ENCODE measurements around the gene COA6. TPM values are rescaled to one million over a fixed set of nuclear protein-coding genes. Genes with fewer than 3 reads are reported as not detected.

COA6 gene
- total and polyA plus RNA-seq, 2 of the 8 experiments (the other 6 are each of a cell fraction or from before 2014, with no cell fraction given) = 22.9 to 44.9 TPM

GRCh38 chr1:234375672-234376071, 2.4 kb downstream of the COA6 start:
- Histone ChIP-seq H3K4me3 (ENCODE audit: extremely low read depth in 1 of 4, insufficient read depth in 2 of 4, low read depth in 3 of 4, low read length in 4 of 4) (no peak overlapping the region), H4K5ac (ENCODE audit: insufficient read length, low read depth, low read length) (no peak overlapping the region), H3K18ac (ENCODE audit: extremely low read depth, low read length) (no peak overlapping the region), H4K8ac (ENCODE audit: extremely low read depth, insufficient read depth, low read length) (no peak overlapping the region), H3K23ac (ENCODE audit: insufficient read length) (no peak overlapping the region), H4K91ac (replicated peaks; ENCODE audit: insufficient read length, low read length) (no peak overlapping the region), H4K20me1 (replicated peaks in 1 of 2; ENCODE audit: control insufficient read depth in 1 of 2, insufficient read depth in 2 of 2, low read length in 2 of 2) (peaks cover 0 to 3% of the 10 kb centered on the region in 2 experiments), H3K9ac (replicated peaks in 1 of 4; ENCODE audit: extremely low read depth in 1 of 4, low read depth in 3 of 4, low read length in 3 of 4) (no peak overlapping the region), H3K79me2 (ENCODE audit: control insufficient read depth in 1 of 2, insufficient read depth in 2 of 2, low read length in 2 of 2) (peaks cover 0 to 15% of the 10 kb centered on the region in 2 experiments; a peak in 2 of 4 replicates), H3K27me3 (replicated peaks in 1 of 4; ENCODE audit: control insufficient read depth in 3 of 4, extremely low read depth in 1 of 4, insufficient read depth in 3 of 4, low read length in 3 of 4) (no peaks in the 10 kb centered on the region; a peak in 1 of 7 replicates), H2BK5ac (ENCODE audit: low read depth, low read length) (no peak overlapping the region), H3K14ac (ENCODE audit: insufficient read length) (no peak overlapping the region), H3K4me2 (ENCODE audit: insufficient read depth in 1 of 2, low read depth in 2 of 2, low read length in 2 of 2) (no peak overlapping the region), H3K27ac (ENCODE audit: low read depth, low read length) (no peak overlapping the region), H2BK15ac (ENCODE audit: low read length) (no peak overlapping the region), H3K23me2 (ENCODE audit: low read depth, low read length) (no peaks in the 10 kb centered on the region), H3K4ac (replicated peaks; ENCODE audit: insufficient read length, low read depth, low read length) (no peak overlapping the region), H2AK5ac (ENCODE audit: low read depth, low read length) (no peak overlapping the region), H2AFZ (ENCODE audit: low read length) (no peak overlapping the region), H3K56ac (replicated peaks; ENCODE audit: insufficient read length, low read depth, low read length) (no peak overlapping the region), H2BK120ac (replicated peaks; ENCODE audit: low read depth, low read length) (no peak overlapping the region), H3K4me1 (replicated peaks in 1 of 4; ENCODE audit: control insufficient read depth in 3 of 4, insufficient read depth in 4 of 4, low read length in 3 of 4) (peaks cover 0 to 4% (median 1%) of the 10 kb centered on the region in 4 experiments; a peak in 3 of 7 replicates), H3K36me3 (ENCODE audit: control insufficient read depth in 2 of 4, insufficient read depth in 4 of 4, low read length in 3 of 4) (peaks cover 6 to 35% (median 16%) of the 10 kb centered on the region in 4 experiments; a peak in 7 of 8 replicates), H3K9me3 (ENCODE audit: insufficient read depth in 2 of 2, low read depth in 1 of 2, low read length in 1 of 2) (no peaks in the 10 kb centered on the region), H2BK20ac (ENCODE audit: low read length) (no peak overlapping the region), H3K79me1 (ENCODE audit: low read depth, low read length) (0 out of 2 replicates have a peak, but pooled peaks cover 2% of the 10 kb centered on the region), H2BK12ac (ENCODE audit: low read depth, low read length) (no peak overlapping the region)
- TF ChIP-seq SUZ12 (IDR thresholded peaks at IDR 0.05; ENCODE audit: low read length) (no peak), KDM1A (IDR thresholded peaks at IDR 0.05; ENCODE audit: borderline replicate concordance, low read length) (no peak)
- FAIRE-seq = no peak
- POLR2A ChIA-PET (ENCODE audit: partially characterized antibody) = interaction anchor here (1.6 kb wide), 1 partner anchor 10 kb away, joined by 6 read pairs; no protein-coding TSS in a partner anchor
- 92% methylated on average over 7 of the region's 7 CpGs; no CpG with 5 or more reads in 1 of the 2 experiments for WGBS, 2 experiments (ENCODE audit: extremely low coverage in 1 of 2, insufficient coverage in 1 of 2, insufficient read length in 1 of 2, insufficient replicate concordance in 2 of 2, low coverage in 1 of 2, low lambda C conversion rate in 2 of 2, missing lambda C conversion rate in 1 of 2)
- CTCF ChIA-PET (ENCODE audit: partially characterized antibody) = no interaction called here
- no peak for DNase-seq (ENCODE audit: low read depth in 1 of 2, low spot score in 2 of 2)

Data from H1 (cell line).